ENCODE results near the gene TAF9B.
A peak's percentile ranks its signal among the peaks of the same experiment; 100 is the strongest.
"Not testable (repeated sequence)": the region's sequence is repeated elsewhere in the genome, so short reads cannot be mapped to it uniquely, and the experiment has no call there.

The TAF9B gene

GRCh38 chrX:78111140-78111931, 28.1 kb downstream of the TAF9B start:
- DNase-seq, result no peak

DNA sequence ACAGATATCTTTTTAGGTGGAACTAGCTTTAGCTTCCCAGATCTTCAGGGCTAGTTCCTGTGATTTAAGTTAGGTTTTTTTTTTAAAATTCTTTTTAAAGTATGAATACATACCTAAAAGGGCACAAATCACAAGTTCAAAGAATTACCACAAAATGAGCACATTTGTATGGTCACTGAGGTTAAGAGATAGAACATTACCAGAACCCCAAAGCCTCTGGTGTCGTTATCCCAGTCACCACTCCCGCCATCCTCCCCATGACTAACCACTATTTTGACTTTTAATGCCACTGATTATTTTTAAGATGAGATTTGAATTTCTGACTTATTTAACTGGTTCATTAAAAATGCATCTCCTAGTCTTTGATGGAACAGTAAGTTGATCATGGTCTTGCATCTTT, 30.0 kb downstream of the TAF9B start:
- no peak for DNase-seq

- no peak for DNase-seq
Observed at GRCh38 chrX:78106651-78106986, 32.8 kb downstream of the TAF9B start.

DNA sequence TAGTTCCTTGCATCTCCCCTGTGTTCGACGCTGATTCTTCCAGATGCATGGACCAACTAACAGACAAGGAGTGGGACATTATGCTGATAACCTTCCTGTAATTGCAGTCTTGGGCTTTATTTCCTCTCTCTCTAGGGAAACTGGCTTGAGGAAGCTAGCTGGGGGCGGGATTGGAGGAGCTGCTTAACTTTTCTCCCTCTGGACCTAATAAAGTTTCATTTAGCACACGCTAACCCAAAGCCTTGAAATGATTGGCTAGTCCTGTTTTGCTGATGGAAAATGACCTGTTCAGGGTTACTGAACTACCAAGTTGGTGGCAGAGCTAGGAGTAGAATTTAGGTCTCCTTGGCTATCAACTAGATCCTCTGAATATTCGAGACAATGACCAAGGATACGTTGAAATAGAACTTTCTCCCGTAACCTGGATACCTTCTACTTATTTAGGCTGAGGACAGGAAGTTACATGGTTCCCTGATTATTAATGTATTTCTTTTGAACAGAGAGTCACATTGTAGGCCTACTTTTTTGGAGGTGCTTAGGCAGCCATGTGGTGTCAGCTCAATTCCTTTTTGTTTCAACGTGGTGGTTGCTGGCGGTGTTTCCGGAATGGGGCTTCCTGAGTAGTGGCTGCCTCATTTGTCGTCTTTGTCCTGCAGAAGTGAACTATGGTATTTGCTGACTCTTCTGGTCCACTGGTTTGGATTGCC, 33.4 kb downstream of the TAF9B start:
- peak in 5 of 6 experiments; percentile 0 to 37 (median 21) for DNase-seq

DNA sequence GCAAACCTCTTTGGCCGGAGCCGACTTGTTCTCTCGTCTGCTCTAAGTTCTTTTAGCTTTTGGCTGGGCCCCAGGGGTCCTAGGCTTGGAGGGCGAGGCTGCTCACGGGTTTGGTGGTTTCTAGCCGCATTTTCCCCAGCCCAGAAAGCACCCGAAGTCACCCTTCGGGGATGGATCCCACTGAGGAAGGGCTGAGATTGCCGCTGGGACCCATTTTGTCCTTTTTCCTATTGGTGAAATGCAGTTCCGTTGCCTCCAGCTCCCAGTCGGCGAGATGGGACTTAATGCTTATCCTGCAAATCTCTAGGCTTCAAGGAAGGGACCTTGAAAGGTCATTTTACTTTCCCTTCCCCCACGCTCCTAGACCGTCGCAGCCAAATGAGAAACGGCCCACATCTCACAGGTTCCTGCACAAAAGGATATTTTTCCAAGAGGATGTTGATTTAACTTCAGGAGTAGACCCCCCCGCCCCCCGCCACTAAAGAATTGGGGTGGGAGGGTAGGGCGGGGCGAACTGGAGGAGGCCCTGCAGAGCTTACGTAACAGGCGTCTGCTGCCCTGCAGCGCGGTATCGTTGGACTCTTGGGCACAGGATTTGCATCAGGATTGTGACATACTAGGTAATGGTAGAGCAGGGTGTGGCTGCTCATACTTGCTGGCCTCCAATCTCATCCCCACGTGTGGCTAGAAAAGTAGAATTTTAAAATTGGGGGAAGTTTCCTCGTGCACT, 34.8 kb downstream of the TAF9B start:
- DNase-seq, result peak; percentile 3 to 37 (median 17)

- DNase-seq, result peak; percentile 81 to 94 (median 92)
Observed at GRCh38 chrX:78103623-78104446, 35.6 kb downstream of the TAF9B start, which contains the start of gene PGK1. TSS of gene PGK1 (plus strand) at chrX:78104248. CDS start at chrX:78104341, 93 bp downstream.

DNA sequence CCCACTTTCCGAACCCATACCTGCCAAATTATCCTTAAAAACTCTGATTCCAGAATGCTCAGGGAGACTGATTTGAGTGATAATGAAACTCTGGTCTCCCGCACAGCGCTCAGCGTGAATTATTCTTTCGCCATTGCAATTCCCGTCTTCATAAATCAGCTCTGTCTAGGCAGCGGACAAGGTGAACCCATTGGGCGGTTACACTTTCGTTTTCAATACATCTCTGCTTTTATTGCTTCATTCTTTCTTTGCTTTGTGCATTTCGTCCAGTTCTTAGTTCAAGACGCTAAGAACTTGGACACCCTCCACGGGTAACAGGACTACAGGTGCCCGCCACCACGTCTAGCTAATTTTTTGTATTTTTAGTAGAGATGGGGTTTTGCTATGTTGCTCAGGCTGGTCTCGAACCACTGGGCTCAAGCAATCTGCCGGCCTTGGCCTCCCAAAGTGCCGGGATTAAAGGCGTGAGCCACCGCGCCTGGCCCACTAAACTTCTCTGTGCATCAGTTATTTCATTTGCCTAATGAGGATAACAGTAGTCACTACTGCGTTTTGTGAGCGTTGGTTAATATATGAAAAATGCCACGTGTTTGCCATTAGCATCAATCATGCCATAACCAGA, 36.3 kb downstream of the TAF9B start:
- peak in 1 of 6 experiments; percentile 1 for DNase-seq

DNA sequence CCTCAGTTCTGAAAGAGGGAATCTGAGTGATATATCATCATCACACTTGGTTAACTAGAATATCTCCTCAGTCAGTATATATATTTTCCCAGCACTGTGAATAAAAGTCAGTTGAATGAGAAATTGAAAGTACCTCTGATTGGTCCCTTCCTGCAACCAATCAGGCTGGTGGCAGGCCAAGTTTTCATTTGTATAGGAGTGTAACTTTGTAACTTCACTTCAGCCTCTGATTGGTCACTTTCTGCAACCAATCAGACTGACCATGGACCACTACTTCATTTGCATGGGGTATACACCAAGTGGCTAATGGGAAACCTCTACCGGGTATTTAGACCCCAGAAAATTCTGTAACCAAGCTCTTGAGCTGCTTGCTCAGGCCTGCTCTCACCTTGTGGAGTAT, 37.4 kb downstream of the TAF9B start:
- DNase-seq, result no peak

DNA sequence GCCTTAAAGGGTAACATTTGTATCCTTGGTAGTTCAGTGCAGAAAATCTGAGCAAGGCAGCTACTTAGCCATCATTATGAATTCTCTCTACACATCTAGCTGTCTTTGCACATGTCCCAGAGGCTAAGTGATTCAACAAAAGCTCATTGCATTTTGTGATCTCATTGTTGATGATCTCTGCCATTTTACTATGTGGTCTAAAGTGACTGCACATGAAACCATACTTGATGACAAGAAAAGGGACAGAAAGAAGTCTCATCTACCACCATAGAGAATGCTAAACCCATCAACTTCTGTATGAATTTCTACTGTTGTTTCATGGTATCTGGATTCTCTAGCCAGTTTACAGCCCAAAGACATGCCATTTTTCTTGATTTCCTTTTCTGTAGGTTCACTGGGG, 41.3 kb downstream of the TAF9B start:
- no peak for DNase-seq

GRCh38 chrX:78092296-78092695, 47.2 kb downstream of the TAF9B start:
- peak in 1 of 6 experiments; percentile 0 for DNase-seq

DNA sequence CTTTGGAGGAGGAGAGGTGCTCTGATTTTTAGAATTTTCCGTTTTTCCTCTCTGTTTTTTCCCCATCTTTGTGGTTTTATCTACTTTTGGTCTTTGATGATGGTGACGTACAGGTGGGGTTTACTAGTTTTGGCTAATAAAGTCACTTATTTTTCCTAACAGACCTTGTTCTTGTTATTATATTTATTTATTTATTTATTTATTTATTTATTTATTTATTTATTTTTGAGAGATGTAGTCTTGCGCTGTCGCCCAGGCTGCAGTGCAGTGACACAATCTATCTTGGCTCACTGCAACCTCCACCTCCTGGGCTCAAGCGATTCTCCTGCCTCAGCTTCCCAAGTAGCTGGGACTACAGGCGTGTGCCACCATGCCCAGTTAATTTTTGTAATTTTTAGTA, 58.0 kb downstream of the TAF9B start:
- not testable (repeated sequence) for DNase-seq

Data from stimulated activated naive CD4-positive, alpha-beta T cell (primary cell).